ENCODE data around the gene NRXN2. TPM values are rescaled to one million over a fixed set of nuclear protein-coding genes. Genes with fewer than 3 reads are reported as not detected.
"Not testable (repeated sequence)": the region's sequence is repeated elsewhere in the genome, so short reads cannot be mapped to it uniquely, and the experiment has no call there.

Gene NRXN2
- total RNA-seq, 2 experiments from 2014 or later: 0.08 TPM; not detected in 1

DNA sequence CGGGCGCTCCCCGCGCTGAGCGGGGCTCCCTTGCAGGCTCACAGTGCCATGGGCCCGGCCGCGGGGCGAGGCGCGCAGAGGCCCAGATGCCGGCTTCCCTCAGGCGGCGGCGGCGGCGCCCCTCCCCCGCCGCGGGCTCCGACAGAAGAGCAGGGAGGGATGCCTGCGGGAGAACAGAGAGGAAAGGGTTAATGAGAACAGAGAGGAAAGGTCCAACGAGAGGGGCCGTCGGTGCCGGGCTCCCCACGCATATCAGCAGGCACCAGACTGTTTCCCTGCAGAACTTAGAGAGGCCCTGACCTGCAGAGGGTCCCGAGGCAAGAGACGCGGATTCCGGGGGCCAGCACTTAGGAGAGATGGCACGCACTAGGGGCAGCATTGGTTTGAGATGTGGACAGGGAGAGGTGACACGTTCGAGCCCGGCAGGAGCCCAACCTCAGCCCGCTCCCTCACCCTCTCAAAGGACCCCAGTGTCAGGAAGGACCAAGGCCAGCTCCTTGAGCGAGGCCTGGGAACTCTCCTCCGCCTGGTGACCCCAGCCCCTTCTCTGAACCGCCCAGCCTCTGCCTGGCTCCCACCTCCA, 9.1 kb downstream of the NRXN2 start:
- ChIA-PET POLR2A (no interaction called here), CTCF (no interaction called here)
- Mint-ChIP-seq H3K27me3 (peaks cover 75% of the 10 kb centered on the region), H3K4me1 (peaks cover 15% of the 10 kb centered on the region), H3K27ac (no peak overlapping the region), H3K4me3 (no peak overlapping the region), H3K36me3 (ENCODE audit: low read depth) (peaks cover 2% of the 10 kb centered on the region), H3K9me3 (no peaks in the 10 kb centered on the region)
- no peak for DNase-seq

DNA sequence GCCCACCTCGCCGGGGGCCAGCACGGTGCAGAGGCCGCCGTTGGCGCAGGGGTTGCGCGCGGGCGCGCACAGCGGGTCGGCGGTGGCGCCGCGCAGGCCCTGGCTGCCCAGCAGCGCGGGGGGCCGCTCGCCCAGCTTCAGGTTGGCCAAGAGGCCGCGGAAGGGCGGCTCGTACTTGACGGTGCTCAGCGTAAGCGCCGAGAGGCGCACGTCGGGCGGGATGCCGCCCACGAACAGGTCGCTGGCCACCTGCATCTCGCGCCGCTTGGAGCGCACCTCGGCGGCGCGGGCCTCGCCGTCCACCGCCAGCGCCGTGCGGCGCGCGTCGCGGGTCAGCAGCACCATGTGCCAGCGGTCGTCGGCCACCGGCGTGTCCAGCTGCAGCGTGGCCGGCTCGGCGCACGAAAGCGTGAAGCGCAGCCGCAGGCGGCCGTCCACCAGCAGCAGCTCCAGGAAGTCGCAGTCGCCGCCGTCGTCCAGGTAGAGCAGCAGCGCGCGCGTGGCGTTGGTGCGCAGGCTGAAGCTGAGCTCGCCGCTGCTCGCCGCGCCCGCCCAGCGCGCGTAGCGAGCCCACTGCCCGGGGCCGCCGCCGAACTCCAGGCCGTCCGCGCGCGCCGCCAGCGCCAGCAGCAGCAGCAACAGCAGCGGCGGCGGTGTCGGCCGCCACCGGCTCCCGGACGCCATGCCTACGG, 9.8 kb downstream of the NRXN2 start:
- CTCF ChIA-PET: no interaction called here

DNA sequence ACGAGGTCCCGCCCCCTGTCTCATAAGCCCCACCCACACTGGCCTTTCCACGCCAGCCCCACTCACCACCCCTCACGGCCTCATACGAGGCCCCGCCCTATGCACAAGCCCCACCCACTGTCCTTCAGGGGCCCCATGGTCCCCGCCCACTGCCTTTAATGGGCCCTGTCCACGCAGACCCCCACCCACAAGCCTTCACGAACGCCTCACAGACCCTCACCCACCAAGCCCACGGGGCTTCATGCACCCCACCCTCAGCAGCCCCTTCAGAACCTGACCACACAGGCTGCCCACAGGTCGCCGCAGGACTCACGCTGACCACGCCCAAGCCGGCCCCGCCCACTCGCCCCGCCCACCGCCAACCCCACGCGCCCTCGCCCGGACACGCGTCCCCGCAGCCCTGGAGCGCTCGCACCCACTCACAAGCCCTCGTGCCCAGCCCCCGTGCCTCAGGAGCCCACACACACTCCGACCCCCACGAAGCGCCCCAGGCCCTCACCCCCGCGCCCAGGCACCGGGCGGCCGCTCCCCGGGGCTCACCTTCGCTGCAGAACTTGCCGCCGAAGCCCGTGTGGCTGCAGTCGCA, 10.5 kb downstream of the NRXN2 start:
- DNase-seq: no peak
- Mint-ChIP-seq H3K4me3 (no peak overlapping the region), H3K4me1 (peaks cover 15% of the 10 kb centered on the region), H3K36me3 (ENCODE audit: low read depth) (peaks cover 2% of the 10 kb centered on the region), H3K27me3 (peaks cover 72% of the 10 kb centered on the region), H3K9me3 (no peaks in the 10 kb centered on the region), H3K27ac (no peak overlapping the region)
- CTCF ChIA-PET: no interaction called here
- POLR2A ChIA-PET: interaction anchor here (0.7 kb wide), 1 partner anchor 8 kb away, joined by 4 read pairs; no protein-coding TSS in a partner anchor

More for the DNA sequence above, 9.8 kb downstream of the NRXN2 start:
- H3K36me3 Mint-ChIP-seq (ENCODE audit: low read depth): peaks cover 2% of the 10 kb centered on the region
- H3K4me3 Mint-ChIP-seq: no peak overlapping the region
- DNase-seq: no peak
- peaks cover 74% of the 10 kb centered on the region for H3K27me3 Mint-ChIP-seq
- peaks cover 15% of the 10 kb centered on the region for H3K4me1 Mint-ChIP-seq
- POLR2A ChIA-PET: interaction anchor here (0.7 kb wide), 1 partner anchor 8 kb away, joined by 4 read pairs; no protein-coding TSS in a partner anchor
- no peaks in the 10 kb centered on the region for H3K9me3 Mint-ChIP-seq
- no peak overlapping the region for H3K27ac Mint-ChIP-seq

- H3K4me1 Mint-ChIP-seq: peaks cover 15% of the 10 kb centered on the region
- H3K27ac Mint-ChIP-seq: no peak overlapping the region
- H3K4me3 Mint-ChIP-seq: no peak overlapping the region
- POLR2A ChIA-PET: no interaction called here
- CTCF ChIA-PET: no interaction called here
- H3K27me3 Mint-ChIP-seq: peaks cover 69% of the 10 kb centered on the region
- no peaks in the 10 kb centered on the region for H3K9me3 Mint-ChIP-seq
- no peak for DNase-seq
- peaks cover 2% of the 10 kb centered on the region for H3K36me3 Mint-ChIP-seq (ENCODE audit: low read depth)
Observed at GRCh38 chr11:64711956-64712362, 11.0 kb downstream of the NRXN2 start.

DNA sequence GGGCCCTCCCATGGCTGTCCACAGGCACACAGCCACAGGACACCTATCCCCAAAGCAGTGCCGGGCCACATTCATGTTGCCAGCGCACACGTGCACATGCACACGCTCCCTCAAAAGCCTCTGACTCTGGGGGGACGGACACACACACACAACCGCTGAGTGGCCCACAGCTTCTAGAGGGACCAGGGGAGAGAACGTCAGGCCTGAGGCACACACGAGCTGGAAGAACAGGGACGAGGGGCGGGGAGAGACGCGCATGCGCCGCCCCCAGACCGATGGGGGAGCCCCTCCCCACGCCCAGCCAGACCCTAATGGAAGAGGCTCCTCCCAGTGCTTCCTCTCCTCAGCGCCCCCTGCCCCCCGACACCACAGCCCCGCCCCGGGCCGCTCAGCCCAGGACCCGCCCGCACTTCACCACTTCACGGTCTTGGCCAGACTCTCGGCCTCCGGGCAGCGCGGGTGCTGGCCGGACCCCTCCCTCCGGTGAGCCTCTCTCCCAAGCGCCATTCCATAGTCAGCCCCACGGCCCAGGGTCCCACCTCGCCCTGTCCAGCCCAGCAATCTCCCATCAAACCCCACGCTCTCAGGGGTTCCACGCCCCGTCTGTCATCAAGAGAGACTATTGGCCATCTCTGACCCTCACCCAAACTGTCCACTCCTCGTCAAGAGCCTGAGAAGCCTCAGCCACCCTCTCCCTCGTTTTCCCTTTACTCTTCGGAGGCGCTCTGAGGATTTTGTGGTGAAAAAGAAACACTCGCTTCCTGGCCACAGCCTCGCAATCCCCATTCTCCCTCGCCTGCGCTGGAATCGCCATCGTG, 11.7 kb downstream of the NRXN2 start:
- no peaks in the 10 kb centered on the region for H3K9me3 Mint-ChIP-seq
- H3K4me3 Mint-ChIP-seq: no peak overlapping the region
- peaks cover 69% of the 10 kb centered on the region for H3K27me3 Mint-ChIP-seq
- peaks cover 15% of the 10 kb centered on the region for H3K4me1 Mint-ChIP-seq
- no peak for DNase-seq
- CTCF ChIA-PET: interaction anchor here (1.4 kb wide), 1 partner anchor 23 kb away, joined by 3 read pairs; no protein-coding TSS in a partner anchor
- peaks cover 2% of the 10 kb centered on the region for H3K36me3 Mint-ChIP-seq (ENCODE audit: low read depth)
- POLR2A ChIA-PET: no interaction called here
- H3K27ac Mint-ChIP-seq: no peak overlapping the region

DNA sequence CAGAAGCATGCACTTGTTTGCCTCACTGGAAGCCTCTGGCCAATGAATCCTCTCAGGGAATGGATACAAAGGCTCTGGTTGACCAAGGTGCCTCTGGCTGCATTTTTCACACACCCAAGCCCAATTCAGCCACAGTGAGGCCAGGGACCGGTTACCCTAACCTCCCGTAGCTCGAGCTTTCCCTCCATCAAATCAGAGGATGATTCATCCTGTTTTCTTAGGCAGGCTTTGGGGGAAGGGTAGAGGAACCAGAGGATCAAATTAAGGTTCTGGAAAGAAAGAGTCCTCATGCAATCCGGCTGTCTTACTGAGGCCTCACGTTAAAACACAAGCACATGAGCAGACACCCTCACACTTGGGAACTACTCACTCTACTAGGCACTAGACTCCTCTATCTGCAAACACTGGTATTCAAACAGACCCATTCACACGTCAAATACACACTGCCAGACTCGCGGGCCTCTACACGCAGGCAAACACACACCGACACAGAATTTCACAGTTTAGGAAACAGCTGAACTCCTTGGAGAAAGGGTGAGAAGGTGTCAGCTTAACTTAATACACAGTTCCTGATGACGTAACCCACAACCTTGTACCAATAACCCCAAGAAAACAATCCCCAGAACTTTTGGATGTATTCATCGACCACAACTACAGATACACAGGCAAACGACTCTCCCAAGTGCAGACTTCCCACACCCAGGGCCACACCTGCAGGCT, 12.4 kb downstream of the NRXN2 start:
- H3K36me3 Mint-ChIP-seq (ENCODE audit: low read depth): peaks cover 2% of the 10 kb centered on the region
- H3K4me3 Mint-ChIP-seq: no peak overlapping the region
- H3K4me1 Mint-ChIP-seq: peaks cover 15% of the 10 kb centered on the region
- DNase-seq: no peak
- peaks cover 65% of the 10 kb centered on the region for H3K27me3 Mint-ChIP-seq
- CTCF ChIA-PET: interaction anchor here (0.7 to 1.4 kb wide), 2 partner anchors 22 to 182 kb away, joined by 3 read pairs; no protein-coding TSS in a partner anchor
- POLR2A ChIA-PET: no interaction called here
- no peak overlapping the region for H3K27ac Mint-ChIP-seq
- H3K9me3 Mint-ChIP-seq: no peaks in the 10 kb centered on the region

DNA sequence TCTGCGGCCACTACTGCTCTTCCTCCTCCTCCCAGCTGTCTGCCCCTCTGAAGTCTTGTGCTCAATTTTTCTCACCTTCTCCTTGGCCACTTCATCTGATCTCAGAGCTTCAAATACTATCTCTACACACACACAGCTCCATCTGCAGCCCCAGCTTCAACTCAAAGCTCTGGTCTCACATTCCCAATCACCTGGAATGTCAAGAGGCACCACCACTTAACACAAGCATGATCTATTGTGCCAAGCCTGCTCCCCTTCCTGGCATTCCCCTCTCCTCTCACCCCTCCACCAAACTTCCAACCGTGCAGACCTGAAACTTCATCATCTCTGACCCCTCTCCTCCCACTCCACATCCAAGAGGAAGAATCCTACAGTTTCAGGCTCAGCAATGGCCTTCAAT, 17.5 kb downstream of the NRXN2 start:
- Mint-ChIP-seq H3K36me3 (ENCODE audit: low read depth) (no peaks in the 10 kb centered on the region), H3K4me3 (no peak overlapping the region), H3K9me3 (no peaks in the 10 kb centered on the region), H3K27ac (no peak overlapping the region), H3K4me1 (no peaks in the 10 kb centered on the region), H3K27me3 (peaks cover 53% of the 10 kb centered on the region)
- ChIA-PET POLR2A (interaction anchor here (2.4 kb wide), 1 partner anchor 13 kb away, joined by 8 read pairs; no protein-coding TSS in a partner anchor), CTCF (interaction anchor here (1.1 to 3.7 kb wide), 3 partner anchors 13 to 17 kb away, joined by 3 to 47 read pairs (median 8); no protein-coding TSS in a partner anchor)
- DNase-seq: no peak

DNA sequence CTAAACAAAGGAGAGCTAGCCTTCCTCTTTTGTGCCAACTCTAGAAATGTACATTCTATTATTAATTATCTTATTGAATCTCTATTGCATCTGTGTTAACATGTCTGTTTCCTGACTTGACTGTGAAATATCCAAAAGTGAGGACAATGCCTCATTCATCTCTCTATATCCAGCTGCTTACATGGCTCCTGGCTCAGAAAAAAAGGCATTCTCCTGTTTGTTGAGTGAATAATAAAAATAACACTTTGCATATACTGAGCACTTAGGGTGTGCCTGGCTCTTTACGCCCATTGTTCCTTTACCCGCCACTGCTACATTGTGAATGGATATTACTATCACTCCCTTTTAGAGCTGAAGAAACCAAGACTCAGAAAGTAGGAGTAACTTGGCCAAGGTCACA, 19.9 kb downstream of the NRXN2 start:
- H3K27me3 Mint-ChIP-seq: peaks cover 45% of the 10 kb centered on the region
- ChIA-PET POLR2A (interaction anchor here (2.4 to 2.9 kb wide), 2 partner anchors 9 to 15 kb away, joined by 8 to 10 read pairs; no protein-coding TSS in a partner anchor), CTCF (interaction anchor here (0.5 to 3.7 kb wide), 3 partner anchors 15 to 913 kb away, joined by 3 to 47 read pairs (median 3); partner anchors contain the start of gene RASGRP2)
- no peaks in the 10 kb centered on the region for H3K36me3 Mint-ChIP-seq (ENCODE audit: low read depth)
- no peaks in the 10 kb centered on the region for H3K9me3 Mint-ChIP-seq
- no peaks in the 10 kb centered on the region for H3K4me1 Mint-ChIP-seq
- H3K4me3 Mint-ChIP-seq: no peak overlapping the region
- DNase-seq: no peak
- H3K27ac Mint-ChIP-seq: no peak overlapping the region

DNA sequence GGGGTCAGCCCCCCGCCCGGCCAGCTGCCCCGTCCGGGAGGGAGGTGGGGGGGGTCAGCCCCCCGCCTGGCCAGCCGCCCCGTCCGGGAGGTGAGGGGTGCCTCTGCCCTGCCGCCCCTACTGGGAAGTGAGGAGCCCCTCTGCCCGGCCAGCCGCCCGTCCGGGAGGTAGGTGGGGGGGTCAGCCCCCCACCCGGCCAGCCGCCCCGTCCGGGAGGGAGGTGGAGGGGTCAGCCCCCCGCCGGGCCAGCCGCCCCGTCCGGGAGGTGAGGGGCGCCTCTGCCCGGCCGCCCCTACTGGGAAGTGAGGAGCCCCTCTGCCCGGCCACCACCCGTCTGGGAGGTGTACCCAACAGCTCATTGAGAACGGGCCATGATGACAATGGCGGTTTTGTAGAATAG, 21.0 kb downstream of the NRXN2 start:
- H3K4me3 Mint-ChIP-seq; H3K9me3 Mint-ChIP-seq; DNase-seq; POLR2A ChIA-PET; H3K4me1 Mint-ChIP-seq; CTCF ChIA-PET; H3K36me3 Mint-ChIP-seq (ENCODE audit: low read depth); H3K27ac Mint-ChIP-seq: not testable (repeated sequence)
- H3K27me3 Mint-ChIP-seq: peaks cover 44% of the 10 kb centered on the region

DNA sequence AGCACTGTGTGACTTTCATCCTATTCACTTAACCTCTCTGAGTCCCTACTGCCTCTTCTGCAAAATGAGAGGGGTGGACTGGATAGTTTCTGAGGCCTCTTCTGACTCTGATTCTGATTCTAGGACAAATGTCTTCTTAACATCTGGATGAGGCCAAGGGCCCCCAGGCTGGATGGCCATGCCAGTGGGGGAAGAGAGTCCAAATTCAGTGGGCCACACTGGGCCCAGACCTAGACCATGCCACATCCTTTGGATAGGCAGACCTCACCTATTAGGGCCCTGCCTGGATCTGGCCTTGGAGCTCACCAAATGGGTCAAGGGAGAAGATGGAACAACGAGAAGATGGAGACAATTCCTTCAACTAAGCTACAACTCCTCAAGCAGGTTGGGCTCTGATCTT, 24.6 kb downstream of the NRXN2 start:
- no peak for DNase-seq
- POLR2A ChIA-PET: no interaction called here
- CTCF ChIA-PET: interaction anchor here (2.3 kb wide), 1 partner anchor 10 kb away, joined by 13 read pairs; no protein-coding TSS in a partner anchor
- Mint-ChIP-seq H3K36me3 (ENCODE audit: low read depth) (no peaks in the 10 kb centered on the region), H3K27me3 (peaks cover 44% of the 10 kb centered on the region), H3K4me1 (no peaks in the 10 kb centered on the region), H3K4me3 (no peak overlapping the region), H3K27ac (no peak overlapping the region), H3K9me3 (no peaks in the 10 kb centered on the region)

GRCh38 chr11:64697663-64698375, 25.2 kb downstream of the NRXN2 start:
- no peaks in the 10 kb centered on the region for H3K9me3 Mint-ChIP-seq
- no peaks in the 10 kb centered on the region for H3K36me3 Mint-ChIP-seq (ENCODE audit: low read depth)
- H3K27ac Mint-ChIP-seq: no peak overlapping the region
- H3K4me3 Mint-ChIP-seq: no peak overlapping the region
- peaks cover 46% of the 10 kb centered on the region for H3K27me3 Mint-ChIP-seq
- H3K4me1 Mint-ChIP-seq: peaks cover 2% of the 10 kb centered on the region
- DNase-seq: no peak
- POLR2A ChIA-PET: no interaction called here
- CTCF ChIA-PET: interaction anchor here (2.3 kb wide), 1 partner anchor 9 kb away, joined by 13 read pairs; no protein-coding TSS in a partner anchor

DNA sequence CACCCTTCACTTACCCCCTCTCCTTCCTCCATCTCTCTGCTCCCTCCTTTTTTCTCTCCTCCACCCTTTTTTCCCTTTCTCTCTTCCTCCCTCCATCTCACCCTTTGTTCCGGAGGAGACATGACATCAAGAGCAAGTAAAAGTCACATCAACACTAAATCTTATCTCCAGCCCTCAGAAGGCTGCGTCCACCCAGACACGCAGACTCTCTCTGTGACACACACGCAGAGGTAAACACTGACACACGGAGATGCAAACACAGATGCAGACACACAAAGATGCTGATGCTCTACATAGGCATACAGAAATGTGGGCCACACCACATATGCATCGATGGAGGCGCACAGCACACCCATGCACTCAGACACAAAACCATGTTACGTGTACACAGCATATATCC, 27.0 kb downstream of the NRXN2 start:
- H3K36me3 Mint-ChIP-seq (ENCODE audit: low read depth): no peaks in the 10 kb centered on the region
- H3K4me1 Mint-ChIP-seq: peaks cover 6% of the 10 kb centered on the region
- POLR2A ChIA-PET: no interaction called here
- DNase-seq: no peak
- no peaks in the 10 kb centered on the region for H3K9me3 Mint-ChIP-seq
- H3K27ac Mint-ChIP-seq: no peak overlapping the region
- H3K4me3 Mint-ChIP-seq: no peak overlapping the region
- CTCF ChIA-PET: interaction anchor here (1.3 kb wide), 1 partner anchor 7 kb away, joined by 4 read pairs; no protein-coding TSS in a partner anchor
- H3K27me3 Mint-ChIP-seq: peaks cover 64% of the 10 kb centered on the region

Data from activated CD4-positive, alpha-beta memory T cell treated with anti-CD3 and anti-CD28 coated beads, Interleukin-2, amount 10 ng/mL, durations not matched to agents 7 days and 5 days (primary cell).